ENCODE results near the gene KIRREL3. TPM values are rescaled to one million over a fixed set of nuclear protein-coding genes. Genes with fewer than 3 reads are reported as not detected.

KIRREL3 gene
- total RNA-seq, 2 experiments from 2014 or later, result not detected

DNA sequence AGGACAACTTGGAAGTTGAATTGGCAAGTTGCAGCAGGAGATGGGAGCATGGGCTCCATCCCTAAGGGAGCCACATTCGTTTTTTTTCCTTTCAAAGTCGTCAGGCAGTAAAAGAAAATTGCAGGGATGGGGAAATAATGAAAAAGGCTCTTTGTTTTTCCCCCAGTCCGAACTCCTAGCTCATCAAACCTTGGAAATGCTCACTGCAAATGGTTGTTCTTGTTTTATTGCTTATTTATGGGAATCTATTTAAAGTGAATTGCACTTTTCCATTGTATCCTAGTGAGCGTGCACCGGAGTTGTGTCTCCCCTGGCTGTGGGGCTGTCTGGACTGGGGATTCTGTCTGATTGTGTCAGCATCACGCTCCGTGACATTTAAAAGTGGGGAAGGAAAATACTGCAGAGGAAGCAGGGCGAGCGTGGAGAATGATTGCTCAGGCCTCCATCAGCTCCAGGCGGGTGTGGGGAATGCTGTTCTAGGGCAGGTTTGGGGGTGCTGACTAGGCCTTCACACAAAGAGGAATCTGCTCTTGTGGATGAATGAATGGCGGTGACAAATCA is 306.4 kb downstream of the KIRREL3 start:
- no peaks in the 10 kb centered on the region for H3K4me1 Mint-ChIP-seq (ENCODE audit: low read depth)
- H3K27ac Mint-ChIP-seq, result no peak overlapping the region
- H3K9me3 Mint-ChIP-seq (ENCODE audit: insufficient read depth), result no peaks in the 10 kb centered on the region
- ChIA-PET POLR2A (no interaction called here), CTCF (no interaction called here)
- ATAC-seq, result no peak
- H3K36me3 Mint-ChIP-seq (ENCODE audit: low read depth), result no peaks in the 10 kb centered on the region
- no peak for DNase-seq
- H3K4me3 Mint-ChIP-seq, result no peak overlapping the region
- H3K27me3 Mint-ChIP-seq (ENCODE audit: low read depth), result no peaks in the 10 kb centered on the region

DNA sequence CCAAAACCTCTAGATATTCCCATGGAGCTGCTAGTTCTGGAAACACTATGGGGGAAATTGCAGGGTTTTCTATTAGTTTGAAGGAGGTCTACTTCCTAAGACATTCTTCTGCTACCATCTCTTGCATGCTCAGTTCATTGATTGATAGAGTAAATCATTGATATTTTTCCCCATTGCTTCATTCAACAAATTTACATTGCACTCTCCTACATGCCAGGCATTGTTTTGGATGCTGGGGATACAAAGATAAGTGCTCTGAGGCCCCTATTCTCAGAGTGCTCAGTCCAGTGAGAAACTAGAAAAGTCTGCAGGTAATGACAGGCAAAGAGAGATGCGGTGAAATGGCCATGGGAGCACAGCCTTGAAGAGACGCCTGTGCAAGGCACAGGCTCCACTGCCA is 313.1 kb downstream of the KIRREL3 start:
- POLR2A ChIA-PET, result no interaction called here
- Mint-ChIP-seq H3K27ac (no peak overlapping the region), H3K27me3 (ENCODE audit: low read depth) (no peaks in the 10 kb centered on the region), H3K4me1 (ENCODE audit: low read depth) (no peaks in the 10 kb centered on the region), H3K36me3 (ENCODE audit: low read depth) (no peaks in the 10 kb centered on the region), H3K9me3 (ENCODE audit: insufficient read depth) (no peaks in the 10 kb centered on the region), H3K4me3 (no peak overlapping the region)
- CTCF ChIA-PET, result no interaction called here
- ATAC-seq (no peak), DNase-seq (no peak)

- H3K9me3 Mint-ChIP-seq (ENCODE audit: insufficient read depth), result no peaks in the 10 kb centered on the region
Measured at GRCh38 chr11:126686938-126687337, 313.6 kb downstream of the KIRREL3 start.

GRCh38 chr11:126683766-126684728 is 316.5 kb downstream of the KIRREL3 start:
- no peak for ATAC-seq
- ChIA-PET POLR2A (no interaction called here), CTCF (no interaction called here)
- DNase-seq, result no peak
- Mint-ChIP-seq H3K9me3 (ENCODE audit: insufficient read depth) (no peaks in the 10 kb centered on the region), H3K27ac (no peak overlapping the region), H3K4me1 (ENCODE audit: low read depth) (no peaks in the 10 kb centered on the region), H3K4me3 (no peak overlapping the region), H3K36me3 (ENCODE audit: low read depth) (no peaks in the 10 kb centered on the region), H3K27me3 (ENCODE audit: low read depth) (no peaks in the 10 kb centered on the region)

More at GRCh38 chr11:126686938-126687337, 313.6 kb downstream of the KIRREL3 start:
- no peak for DNase-seq
- ChIA-PET CTCF (no interaction called here), POLR2A (no interaction called here)
- no peaks in the 10 kb centered on the region for H3K4me1 Mint-ChIP-seq (ENCODE audit: low read depth)
- H3K36me3 Mint-ChIP-seq (ENCODE audit: low read depth), result no peaks in the 10 kb centered on the region
- H3K4me3 Mint-ChIP-seq, result no peak overlapping the region
- no peak for ATAC-seq
- no peak overlapping the region for H3K27ac Mint-ChIP-seq
- no peaks in the 10 kb centered on the region for H3K27me3 Mint-ChIP-seq (ENCODE audit: low read depth)

DNA sequence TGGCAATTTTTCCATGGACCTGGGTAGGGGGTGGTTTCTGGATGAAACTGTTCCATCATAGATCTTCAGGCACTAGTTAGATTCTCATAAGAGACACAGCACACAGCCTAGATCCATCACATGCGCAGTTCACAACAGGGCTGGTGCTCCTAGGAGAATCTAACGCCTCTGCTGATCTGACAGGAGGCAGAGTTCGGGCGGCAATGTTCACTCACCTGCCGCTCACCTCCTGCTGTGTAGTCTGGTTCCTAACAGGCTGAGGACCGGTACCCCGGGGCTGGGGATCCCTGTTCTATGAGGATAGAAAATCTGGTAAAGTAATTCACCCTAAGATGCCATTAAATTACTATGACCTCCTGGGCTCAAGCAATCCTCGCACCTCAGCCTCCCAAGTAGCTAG is 318.0 kb downstream of the KIRREL3 start:
- H3K27ac Mint-ChIP-seq, result no peak overlapping the region
- no peak for ATAC-seq
- no peaks in the 10 kb centered on the region for H3K36me3 Mint-ChIP-seq (ENCODE audit: low read depth)
- no peaks in the 10 kb centered on the region for H3K4me1 Mint-ChIP-seq (ENCODE audit: low read depth)
- no peak for DNase-seq
- POLR2A ChIA-PET, result no interaction called here
- no peak overlapping the region for H3K4me3 Mint-ChIP-seq
- no peaks in the 10 kb centered on the region for H3K27me3 Mint-ChIP-seq (ENCODE audit: low read depth)
- CTCF ChIA-PET, result no interaction called here
- no peaks in the 10 kb centered on the region for H3K9me3 Mint-ChIP-seq (ENCODE audit: insufficient read depth)

GRCh38 chr11:126680700-126681099 is 319.9 kb downstream of the KIRREL3 start:
- H3K27ac Mint-ChIP-seq, result no peak overlapping the region

DNA sequence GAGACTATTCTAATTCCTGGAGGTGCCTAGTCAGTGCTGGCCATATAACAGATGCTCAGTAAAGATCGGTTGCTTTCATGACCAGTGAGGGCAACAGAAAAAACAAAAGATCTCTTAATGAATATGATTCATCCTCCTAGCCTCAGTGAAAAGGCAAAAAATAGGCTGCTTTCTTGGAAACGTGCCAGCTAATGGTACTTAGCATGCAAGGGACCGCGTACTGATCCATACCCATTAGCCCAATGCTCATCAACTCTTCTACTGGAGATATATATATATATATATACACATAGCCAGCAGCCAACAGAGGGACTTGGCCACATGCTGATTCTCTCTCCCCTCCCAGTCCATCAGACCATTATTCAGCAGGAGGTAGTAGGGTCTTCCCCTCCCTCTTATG is 320.4 kb downstream of the KIRREL3 start:
- ATAC-seq (no peak), DNase-seq (no peak)
- no peaks in the 10 kb centered on the region for H3K4me1 Mint-ChIP-seq (ENCODE audit: low read depth)
- no peak overlapping the region for H3K4me3 Mint-ChIP-seq
- no peaks in the 10 kb centered on the region for H3K36me3 Mint-ChIP-seq (ENCODE audit: low read depth)
- H3K27ac Mint-ChIP-seq, result no peak overlapping the region
- CTCF ChIA-PET, result no interaction called here
- H3K9me3 Mint-ChIP-seq (ENCODE audit: insufficient read depth), result no peaks in the 10 kb centered on the region
- POLR2A ChIA-PET, result interaction anchor here (0.6 kb wide), 1 partner anchor 8 kb away, joined by 6 read pairs; no protein-coding TSS in a partner anchor
- H3K27me3 Mint-ChIP-seq (ENCODE audit: low read depth), result no peaks in the 10 kb centered on the region

More at GRCh38 chr11:126680700-126681099, 319.9 kb downstream of the KIRREL3 start:
- no peak for ATAC-seq
- no peaks in the 10 kb centered on the region for H3K9me3 Mint-ChIP-seq (ENCODE audit: insufficient read depth)
- H3K4me3 Mint-ChIP-seq, result no peak overlapping the region
- ChIA-PET CTCF (no interaction called here), POLR2A (interaction anchor here (0.6 kb wide), 1 partner anchor 8 kb away, joined by 6 read pairs; no protein-coding TSS in a partner anchor)
- H3K4me1 Mint-ChIP-seq (ENCODE audit: low read depth), result no peaks in the 10 kb centered on the region
- no peaks in the 10 kb centered on the region for H3K27me3 Mint-ChIP-seq (ENCODE audit: low read depth)
- no peaks in the 10 kb centered on the region for H3K36me3 Mint-ChIP-seq (ENCODE audit: low read depth)
- DNase-seq, result no peak

DNA sequence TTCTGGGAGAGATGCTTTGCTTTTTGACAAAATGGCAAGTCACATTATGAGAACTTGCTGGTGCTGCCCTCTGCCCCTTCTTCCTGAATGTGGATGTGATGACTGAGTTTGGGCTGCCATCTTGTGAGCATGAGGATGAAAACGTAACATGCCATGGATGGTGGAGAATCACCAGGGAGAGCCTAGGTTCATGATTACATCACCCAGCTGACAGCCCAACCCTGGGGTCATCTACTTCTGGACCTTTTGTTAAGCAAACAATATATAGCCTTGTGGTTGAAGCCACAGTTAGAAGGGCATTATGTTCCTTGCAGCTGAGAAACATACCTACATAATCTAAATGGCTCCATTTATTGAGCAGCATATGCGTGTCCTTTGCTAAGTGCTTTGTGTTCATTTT is 321.5 kb downstream of the KIRREL3 start:
- no peak overlapping the region for H3K27ac Mint-ChIP-seq
- no peak for ATAC-seq
- no peaks in the 10 kb centered on the region for H3K9me3 Mint-ChIP-seq (ENCODE audit: insufficient read depth)
- H3K4me1 Mint-ChIP-seq (ENCODE audit: low read depth), result no peaks in the 10 kb centered on the region
- H3K4me3 Mint-ChIP-seq, result no peak overlapping the region
- H3K36me3 Mint-ChIP-seq (ENCODE audit: low read depth), result no peaks in the 10 kb centered on the region
- no peak for DNase-seq
- H3K27me3 Mint-ChIP-seq (ENCODE audit: low read depth), result peaks cover 2% of the 10 kb centered on the region
- POLR2A ChIA-PET, result no interaction called here
- CTCF ChIA-PET, result no interaction called here

GRCh38 chr11:126676536-126676935 is 324.0 kb downstream of the KIRREL3 start:
- Mint-ChIP-seq H3K4me3 (no peak overlapping the region), H3K27me3 (ENCODE audit: low read depth) (peaks cover 3% of the 10 kb centered on the region), H3K4me1 (ENCODE audit: low read depth) (no peaks in the 10 kb centered on the region), H3K9me3 (ENCODE audit: insufficient read depth) (no peaks in the 10 kb centered on the region), H3K36me3 (ENCODE audit: low read depth) (no peaks in the 10 kb centered on the region), H3K27ac (no peak overlapping the region)
- no peak for DNase-seq
- POLR2A ChIA-PET, result no interaction called here
- CTCF ChIA-PET, result no interaction called here
- no peak for ATAC-seq

DNA sequence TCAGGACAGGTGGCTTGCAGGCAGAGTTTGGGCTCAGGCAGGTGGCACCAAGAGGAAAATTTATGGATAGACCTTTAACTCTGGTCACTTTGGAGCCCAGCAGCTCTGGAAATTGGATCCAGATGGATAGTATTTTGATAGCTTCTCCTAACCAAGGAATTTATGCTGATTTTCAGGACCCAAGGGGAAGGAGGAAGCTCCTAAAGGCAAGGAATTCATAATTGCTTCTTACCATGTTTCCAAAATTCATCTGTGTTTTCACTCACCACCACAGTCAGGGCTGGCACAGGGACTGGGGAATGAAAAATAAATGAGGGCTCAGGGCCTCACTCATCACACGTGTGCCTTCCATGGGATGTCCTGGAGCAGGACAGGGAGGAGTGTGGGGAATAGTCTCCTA is 327.3 kb downstream of the KIRREL3 start:
- no peaks in the 10 kb centered on the region for H3K9me3 Mint-ChIP-seq (ENCODE audit: insufficient read depth)
- ATAC-seq, result no peak
- no peaks in the 10 kb centered on the region for H3K4me1 Mint-ChIP-seq (ENCODE audit: low read depth)
- DNase-seq, result no peak
- ChIA-PET CTCF (no interaction called here), POLR2A (no interaction called here)
- H3K4me3 Mint-ChIP-seq, result no peak overlapping the region
- no peaks in the 10 kb centered on the region for H3K36me3 Mint-ChIP-seq (ENCODE audit: low read depth)
- peaks cover 9% of the 10 kb centered on the region for H3K27me3 Mint-ChIP-seq (ENCODE audit: low read depth)
- no peak overlapping the region for H3K27ac Mint-ChIP-seq

GRCh38 chr11:126669416-126669815 is 331.2 kb downstream of the KIRREL3 start:
- H3K27me3 Mint-ChIP-seq (ENCODE audit: low read depth), result peaks cover 11% of the 10 kb centered on the region
- no peak overlapping the region for H3K4me3 Mint-ChIP-seq
- no peaks in the 10 kb centered on the region for H3K36me3 Mint-ChIP-seq (ENCODE audit: low read depth)
- H3K27ac Mint-ChIP-seq, result no peak overlapping the region
- no peaks in the 10 kb centered on the region for H3K9me3 Mint-ChIP-seq (ENCODE audit: insufficient read depth)
- ATAC-seq (no peak), DNase-seq (no peak)
- ChIA-PET CTCF (no interaction called here), POLR2A (no interaction called here)
- no peaks in the 10 kb centered on the region for H3K4me1 Mint-ChIP-seq (ENCODE audit: low read depth)

GRCh38 chr11:126664643-126665042 is 335.9 kb downstream of the KIRREL3 start:
- no peak for DNase-seq
- H3K27ac Mint-ChIP-seq, result no peak overlapping the region
- ChIA-PET CTCF (interaction anchor here (0.6 kb wide), 1 partner anchor 66 kb away, joined by 3 read pairs; no protein-coding TSS in a partner anchor), POLR2A (no interaction called here)
- H3K4me1 Mint-ChIP-seq (ENCODE audit: low read depth), result no peaks in the 10 kb centered on the region
- H3K27me3 Mint-ChIP-seq (ENCODE audit: low read depth), result peaks cover 4% of the 10 kb centered on the region
- H3K36me3 Mint-ChIP-seq (ENCODE audit: low read depth), result no peaks in the 10 kb centered on the region
- H3K4me3 Mint-ChIP-seq, result no peak overlapping the region
- ATAC-seq, result no peak
- no peaks in the 10 kb centered on the region for H3K9me3 Mint-ChIP-seq (ENCODE audit: insufficient read depth)

Data from activated CD8-positive, alpha-beta T cell treated with anti-CD3 and anti-CD28 coated beads, Interleukin-2, amount 10 ng/mL, durations not matched to agents 7 days and 5 days (primary cell).